AG04450 (cell line): ENCODE data around the gene OR1N2. TPM values are rescaled to one million over a fixed set of nuclear protein-coding genes. Genes with fewer than 3 reads are reported as not detected.
"Not testable (repeated sequence)": the region's sequence is repeated elsewhere in the genome, so short reads cannot be mapped to it uniquely, and the experiment has no call there.

Experiments
- CTCF ChIA-PET: fragments of 300-600, 350-600 bp; formaldehyde crosslinking; extraction: SDS; loops from one replicate; lab custom pipeline; 2022; ENCODE audit warnings: antibody characterized with exemption, inconsistent platforms; lab: Charles Lee
- POLR2A ChIA-PET: fragments of 350-600 bp; formaldehyde crosslinking; extraction: SDS; loops from one replicate; lab custom pipeline; 2021; ENCODE audit warnings: antibody characterized with exemption, inconsistent platforms; lab: Yijun Ruan, JAX
- DNase-seq: peaks from one replicate; pipeline ENCODE4 v3.0.0-alpha.2; 2011; ENCODE audit warnings: low read depth, low spot score
- H3K27ac ChIP-seq: one replicate; pipeline ENCODE4 v1.5.1; 2012; ENCODE audit warnings: low read depth, low read length, control low read depth
- H3K27me3 ChIP-seq: one replicate; pipeline ENCODE4 v1.6.0; 2012; ENCODE audit warnings: low read length; ENCODE audit not compliant: control insufficient read depth, insufficient read depth
- H3K4me3 ChIP-seq: 2 replicates; pipeline ENCODE4 v1.5.1; 2011; ENCODE audit warnings: mild to moderate bottlenecking, low read depth, low read length, control low read depth
- H3K9me3 ChIP-seq: 2 replicates; pipeline ENCODE4 v1.5.1; 2012; ENCODE audit warnings: low read length; ENCODE audit not compliant: control insufficient read depth, insufficient read depth
- CTCF ChIP-seq: IDR thresholded peaks from 2 replicates; pipeline ENCODE4 v1.5.1; 2011; ENCODE audit warnings: low read depth, low read length, control low read depth, inconsistent platforms
- polyA plus RNA-seq: library from polyadenylated mRNA; depleted of rRNA; stranded (reverse); fragments of >200 nt; gene quantifications from 2 replicates; pipeline ENCODE4 v1.2.3, GENCODE V29; 2011; rRNA removed

OR1N2 gene
- polyA plus RNA-seq, 1 experiment: not detected

GRCh38 chr9:122567901-122568300, 15.0 kb downstream of the OR1N2 start:
- Histone ChIP-seq H3K27me3 (peaks cover 3% of the 10 kb centered on the region), H3K27ac (no peak overlapping the region), H3K4me3 (no peak overlapping the region), H3K9me3 (no peaks in the 10 kb centered on the region)
- no peak for DNase-seq
- no peak for TF ChIP-seq CTCF
- CTCF ChIA-PET: no interaction called here
- POLR2A ChIA-PET: no interaction called here

GRCh38 chr9:122572456-122572855, 19.5 kb downstream of the OR1N2 start:
- DNase-seq: no peak
- no peak overlapping the region for H3K4me3 ChIP-seq
- no peak for TF ChIP-seq CTCF
- H3K9me3 ChIP-seq: no peaks in the 10 kb centered on the region
- ChIA-PET POLR2A (interaction anchor here (0.6 kb wide), 1 partner anchor 206 kb away, joined by 3 read pairs; no protein-coding TSS in a partner anchor), CTCF (interaction anchor here (1.2 to 1.5 kb wide), 2 partner anchors 74 to 107 kb away, joined by 3 to 4 read pairs; no protein-coding TSS in a partner anchor)
- H3K27ac ChIP-seq: no peak overlapping the region
- H3K27me3 ChIP-seq: peaks cover under 1% of the 10 kb centered on the region

- CTCF ChIA-PET: interaction anchor here (0.5 kb wide), 1 partner anchor 1260 kb away, joined by 3 read pairs; no protein-coding TSS in a partner anchor
- H3K4me3 ChIP-seq: no peak overlapping the region
- POLR2A ChIA-PET: no interaction called here
- H3K27me3 ChIP-seq: no peaks in the 10 kb centered on the region
- no peak for DNase-seq
- no peaks in the 10 kb centered on the region for H3K9me3 ChIP-seq
- no peak for TF ChIP-seq CTCF
- H3K27ac ChIP-seq: no peak overlapping the region
These were observed 27.0 kb downstream of the OR1N2 start for GRCh38 chr9:122579874-122580273.

DNA sequence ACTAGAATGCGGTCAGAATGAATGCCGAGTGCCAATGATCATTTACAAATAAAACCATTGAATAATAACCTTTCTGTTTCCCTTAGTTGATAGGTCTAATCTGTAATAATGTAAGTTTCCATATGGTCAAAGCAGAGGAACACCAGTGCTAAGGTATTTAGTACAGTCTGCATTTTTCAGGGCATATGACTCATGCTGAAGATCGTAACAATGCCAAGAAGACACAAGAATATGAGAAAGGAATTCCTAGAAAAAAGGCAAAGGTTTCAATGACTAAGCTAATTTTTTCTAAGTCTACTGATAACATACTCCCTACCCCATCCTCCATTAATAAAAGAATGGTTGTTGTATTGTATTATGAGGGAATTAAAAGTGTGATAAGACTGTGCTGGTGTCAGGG, 27.4 kb downstream of the OR1N2 start:
- Histone ChIP-seq H3K9me3 (no peaks in the 10 kb centered on the region), H3K4me3 (no peak overlapping the region), H3K27me3 (no peaks in the 10 kb centered on the region), H3K27ac (no peak overlapping the region)
- ChIA-PET CTCF (no interaction called here), POLR2A (no interaction called here)
- peak; percentile 16 for DNase-seq
- TF ChIP-seq CTCF: no peak

DNA sequence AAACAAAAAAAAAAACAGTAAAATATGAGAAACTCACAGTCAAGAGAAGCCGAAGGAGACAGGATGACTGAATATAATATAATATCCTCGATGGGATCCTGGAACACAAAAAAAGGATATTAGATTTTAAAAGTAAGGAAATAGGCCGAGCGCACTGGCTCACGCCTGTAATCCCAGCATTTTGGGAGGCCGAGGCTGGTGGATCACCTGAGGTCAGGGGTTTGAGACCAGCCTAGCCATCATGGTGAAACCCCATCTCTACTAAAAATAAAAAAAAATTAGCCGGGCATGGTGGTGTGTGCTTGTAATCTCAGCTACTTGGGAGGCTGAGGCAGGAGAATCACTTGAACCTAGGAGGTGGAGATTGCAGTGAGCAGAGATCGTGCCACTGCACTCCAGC, 30.4 kb downstream of the OR1N2 start, which contains the start of gene OR1L8:
Gene OR1L8, minus strand, starts transcription at position 101 of the 400 bp plus-strand sequence. CDS start 14,907 bp downstream, outside the sequence.
- DNase-seq, H3K27me3 ChIP-seq, CTCF ChIA-PET, POLR2A ChIA-PET, H3K9me3 ChIP-seq, H3K27ac ChIP-seq, H3K4me3 ChIP-seq: not testable (repeated sequence)

Other genes starting within 250 kb of the OR1N2 start
- gene PTGS1, start 182.1 kb upstream of the OR1N2 start, polyA plus RNA-seq: 78.3 and 83.1 TPM in 2 replicates
- not detected in 2 replicates for gene OR1J1, start 75.2 kb upstream of the OR1N2 start, polyA plus RNA-seq
- 0.10 TPM in 1 of 2 replicates, not detected in the other for gene OR1J2, start 42.3 kb upstream of the OR1N2 start, polyA plus RNA-seq
- 0.10 and 0.11 TPM in 2 replicates for gene OR1J4, start 34.0 kb upstream of the OR1N2 start, polyA plus RNA-seq
- gene OR1N1, start 25.8 kb upstream of the OR1N2 start, polyA plus RNA-seq: not detected in 2 replicates
- gene OR1L8, start 30.3 kb downstream of the OR1N2 start, polyA plus RNA-seq: 0.09 TPM in 1 of 2 replicates, not detected in the other
- 0.14 and 0.31 TPM in 2 replicates for gene OR1Q1, start 61.6 kb downstream of the OR1N2 start, polyA plus RNA-seq
- not detected in 2 replicates for gene OR1B1, start 104.5 kb downstream of the OR1N2 start, polyA plus RNA-seq
- gene OR1L1, start 108.6 kb downstream of the OR1N2 start, polyA plus RNA-seq: not detected in 2 replicates
- not detected in 2 replicates for gene OR1L3, start 122.0 kb downstream of the OR1N2 start, polyA plus RNA-seq
- gene OR1L4, start 170.9 kb downstream of the OR1N2 start, polyA plus RNA-seq: not detected in 2 replicates
- not detected in 2 replicates for gene OR1L6, start 189.2 kb downstream of the OR1N2 start, polyA plus RNA-seq
- not detected in 2 replicates for gene OR5C1, start 235.8 kb downstream of the OR1N2 start, polyA plus RNA-seq
- gene OR1K1, start 247.0 kb downstream of the OR1N2 start, polyA plus RNA-seq: not detected in 2 replicates